Bronchial epithelial cell (primary cell): Measurements from ENCODE around the gene MFAP3. TPM values are rescaled to one million over a fixed set of nuclear protein-coding genes. Genes with fewer than 3 reads are reported as not detected.

Experiments used
- DNase-seq: peaks from one replicate; pipeline ENCODE4 v3.0.0-alpha.2; 2010; ENCODE audit warnings: low read depth
- FAIRE-seq: peaks from 2 replicates; lab custom pipeline; 2011; peaks lifted over from hg19 to GRCh38; lab: Jason Lieb, UNC
- H3K27me3 ChIP-seq: 2 replicates; pipeline ENCODE4 v1.5.1; 2011; ENCODE audit warnings: low read length; ENCODE audit not compliant: control insufficient read depth, insufficient read depth
- H3K36me3 ChIP-seq: 2 replicates; pipeline ENCODE4 v1.5.1; 2011; ENCODE audit warnings: low read length; ENCODE audit not compliant: control insufficient read depth, insufficient read depth
- H3K4me3 ChIP-seq: 2 replicates; pipeline ENCODE4 v1.5.1; 2011; ENCODE audit warnings: mild to moderate bottlenecking, low read depth, low read length, control low read depth
- CTCF ChIP-seq: IDR thresholded peaks from 2 replicates; pipeline ENCODE4 v1.5.1; 2011; ENCODE audit warnings: mild to moderate bottlenecking, moderate library complexity, low read length, control low read depth, inconsistent platforms; ENCODE audit not compliant: insufficient read depth, severe bottlenecking
- total RNA-seq: library from RNA; depleted of rRNA; stranded (reverse); fragments of >200 nt; gene quantifications from 2 replicates; pipeline ENCODE4 v1.2.1, GENCODE V29; 2014

MFAP3 gene
- total RNA-seq, 1 donor from 2014 or later: 57.1 TPM

- H3K36me3 ChIP-seq: no peaks in the 10 kb centered on the region
- no peak overlapping the region for H3K4me3 ChIP-seq
- no peak for TF ChIP-seq CTCF
- FAIRE-seq: no peak
- no peak for DNase-seq
- no peaks in the 10 kb centered on the region for H3K27me3 ChIP-seq
Observed at GRCh38 chr5:154103233-154103632, 64.5 kb downstream of the MFAP3 start.

Other genes with a start within 250 kb of the MFAP3 start
- 19.7 and 27.1 TPM in 2 replicates for gene FAM114A2, start 57 bp upstream of the MFAP3 start, total RNA-seq
- 3.9 and 6.5 TPM in 2 replicates for gene GALNT10, start 151.8 kb downstream of the MFAP3 start, total RNA-seq